Astrocyte of the cerebellum (primary cell): ENCODE measurements around the gene CCDC197.

Experiments
- DNase-seq: peaks from one replicate; pipeline ENCODE4 v3.0.0-alpha.2; 2011; ENCODE audit warnings: low read depth
- H3K4me3 ChIP-seq: 2 replicates; pipeline ENCODE4 v1.5.1; 2011; ENCODE audit warnings: mild to moderate bottlenecking, low read depth, low read length, moderate library complexity
- in situ Hi-C: cut with HindIII; loops from 2 replicates; pipeline ENCODE4 v1.10.0; 2017; ENCODE audit warnings: low sequenced_read_pairs
- TF ChIP-seq, protein P1 (sequence below): IDR thresholded peaks from 2 replicates; pipeline ENCODE4 v1.5.1; 2012; ENCODE audit warnings: low read length, low read depth, moderate library complexity, mild to moderate bottlenecking; ENCODE audit errors: missing control alignments

Gene CCDC197

GRCh38 chr14:93997082-93997481, at the start of gene CCDC197:
TSS of gene CCDC197 (plus strand) at chr14:93997301. CDS start at chr14:93998132, 831 bp downstream.
- no peak for DNase-seq
- TF ChIP-seq, protein P1, sequence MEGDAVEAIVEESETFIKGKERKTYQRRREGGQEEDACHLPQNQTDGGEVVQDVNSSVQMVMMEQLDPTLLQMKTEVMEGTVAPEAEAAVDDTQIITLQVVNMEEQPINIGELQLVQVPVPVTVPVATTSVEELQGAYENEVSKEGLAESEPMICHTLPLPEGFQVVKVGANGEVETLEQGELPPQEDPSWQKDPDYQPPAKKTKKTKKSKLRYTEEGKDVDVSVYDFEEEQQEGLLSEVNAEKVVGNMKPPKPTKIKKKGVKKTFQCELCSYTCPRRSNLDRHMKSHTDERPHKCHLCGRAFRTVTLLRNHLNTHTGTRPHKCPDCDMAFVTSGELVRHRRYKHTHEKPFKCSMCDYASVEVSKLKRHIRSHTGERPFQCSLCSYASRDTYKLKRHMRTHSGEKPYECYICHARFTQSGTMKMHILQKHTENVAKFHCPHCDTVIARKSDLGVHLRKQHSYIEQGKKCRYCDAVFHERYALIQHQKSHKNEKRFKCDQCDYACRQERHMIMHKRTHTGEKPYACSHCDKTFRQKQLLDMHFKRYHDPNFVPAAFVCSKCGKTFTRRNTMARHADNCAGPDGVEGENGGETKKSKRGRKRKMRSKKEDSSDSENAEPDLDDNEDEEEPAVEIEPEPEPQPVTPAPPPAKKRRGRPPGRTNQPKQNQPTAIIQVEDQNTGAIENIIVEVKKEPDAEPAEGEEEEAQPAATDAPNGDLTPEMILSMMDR = no peak
- no peak within 1 kb of the TSS for H3K4me3 ChIP-seq
- in situ Hi-C loops = no loop called here

DNA sequence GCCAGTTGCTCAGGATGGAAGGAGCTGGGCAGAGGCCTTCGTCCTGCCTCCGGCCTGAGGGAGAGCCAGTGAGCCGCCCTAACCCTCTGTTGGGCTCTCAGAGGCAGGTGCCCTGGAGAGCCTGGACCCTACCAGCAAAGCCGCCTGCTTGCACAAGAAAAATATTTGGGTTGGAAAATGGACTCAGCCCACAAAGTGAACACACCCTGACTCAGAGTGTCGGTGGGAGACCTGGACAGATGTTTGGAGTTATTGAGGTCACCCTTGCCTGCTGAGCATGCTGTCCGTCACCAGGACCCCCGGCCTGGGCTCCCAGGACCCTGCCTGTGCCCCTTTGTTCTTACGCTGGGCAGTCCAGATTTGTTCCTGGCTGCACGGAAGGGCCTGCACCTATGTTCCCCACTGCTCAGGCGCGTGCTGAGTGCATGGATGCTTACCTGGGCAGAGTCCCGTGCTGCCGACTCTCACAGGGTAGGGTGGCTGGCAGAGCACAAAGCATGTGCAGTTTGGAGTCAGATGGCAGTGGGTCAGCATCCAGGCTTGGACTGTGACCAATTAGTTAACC, 47.5 kb upstream of the CCDC197 start:
- in situ Hi-C loops = no loop called here
- TF ChIP-seq, protein P1 = no peak
- no peak for DNase-seq
- no peak overlapping the region for H3K4me3 ChIP-seq

GRCh38 chr14:93950948-93951634, 46.0 kb upstream of the CCDC197 start:
- TF ChIP-seq, protein P1 = no peak
- no peak for DNase-seq
- H3K4me3 ChIP-seq = no peak overlapping the region
- in situ Hi-C loops = no loop called here

- in situ Hi-C loops = no loop called here
- DNase-seq = no peak
- TF ChIP-seq, protein P1 = no peak
- no peak overlapping the region for H3K4me3 ChIP-seq
These were observed 45.2 kb upstream of the CCDC197 start for GRCh38 chr14:93951635-93952540.

DNA sequence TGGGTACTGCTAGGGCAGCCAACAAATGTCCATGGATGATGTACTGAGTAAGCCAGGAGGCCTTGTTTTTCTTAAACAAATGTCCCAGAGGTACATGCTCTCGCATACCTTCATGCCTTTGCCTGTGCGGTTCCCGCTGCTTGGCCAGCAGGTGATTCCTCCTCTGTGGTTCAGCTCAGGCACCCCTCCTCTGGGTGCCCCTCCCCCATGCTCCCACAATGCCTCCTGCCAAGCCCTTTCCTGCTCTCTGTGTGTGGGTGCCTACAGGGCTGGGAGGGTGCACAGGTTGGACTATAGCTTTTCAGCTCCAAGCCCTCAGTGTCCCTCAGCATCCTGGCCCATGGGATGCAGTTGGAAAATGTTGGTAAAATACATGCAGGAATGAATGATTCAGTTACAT, 44.3 kb upstream of the CCDC197 start:
- TF ChIP-seq, protein P1 = no peak
- no peak for DNase-seq
- H3K4me3 ChIP-seq = no peak overlapping the region
- in situ Hi-C loops = no loop called here

- no peak for DNase-seq
- no peak overlapping the region for H3K4me3 ChIP-seq
- TF ChIP-seq, protein P1 = no peak
- in situ Hi-C loops = no loop called here
These were observed 43.8 kb upstream of the CCDC197 start for GRCh38 chr14:93953263-93953662.
